Liver (tissue), 3 donors: ENCODE measurements around the gene MYO10.

Source experiments
- GABPA ChIP-seq, 2 donors: IDR thresholded peaks in 1 of 2; conservative IDR thresholded peaks in 1 of 2; 2 replicates each; pipeline ENCODE4 v1.6.1; 2016; ENCODE audit warnings: antibody characterized with exemption in 2 of 2, mild to moderate bottlenecking in 1 of 2, moderate library complexity in 1 of 2
- JUND ChIP-seq, 2 donors: IDR thresholded peaks; 2 replicates each; pipeline ENCODE4 v1.6.1; 2016; ENCODE audit warnings: antibody characterized with exemption in 2 of 2
- RAD21 ChIP-seq, 2 donors: IDR thresholded peaks; 2 replicates each; pipeline ENCODE4 v1.6.1; 2016; ENCODE audit warnings: antibody characterized with exemption in 2 of 2, mild to moderate bottlenecking in 2 of 2
- RXRA ChIP-seq, 2 donors: IDR thresholded peaks; 2 replicates each; pipeline ENCODE4 v1.6.1; 2017 to 2018; ENCODE audit warnings: antibody characterized with exemption in 2 of 2, mild to moderate bottlenecking in 1 of 2
- TAF1 ChIP-seq: conservative IDR thresholded peaks from 2 replicates; pipeline ENCODE4 v1.6.1; 2016; ENCODE audit warnings: antibody characterized with exemption, mild to moderate bottlenecking
- YY1 ChIP-seq: IDR thresholded peaks from 2 replicates; pipeline ENCODE4 v1.6.1; 2016; ENCODE audit warnings: antibody characterized with exemption, mild to moderate bottlenecking
- TF ChIP-seq, protein P1 (sequence below): IDR thresholded peaks from 2 replicates; pipeline ENCODE4 v1.6.1; 2016; ENCODE audit warnings: antibody characterized with exemption
- TF ChIP-seq, protein P2 (sequence below): fragments of 150-350 bp; IDR thresholded peaks from 2 replicates; pipeline ENCODE4 v1.5.1; 2017; ENCODE audit warnings: improper control_type of control experiment, low read depth, low read length; ENCODE audit not compliant: missing input control
- TF ChIP-seq, protein P3 (sequence below): IDR thresholded peaks from 2 replicates; pipeline ENCODE4 v1.6.1; 2016; ENCODE audit warnings: antibody characterized with exemption, mild to moderate bottlenecking
- TF ChIP-seq, protein P4 (sequence below): IDR thresholded peaks from 2 replicates; pipeline ENCODE4 v1.6.1; 2016; ENCODE audit warnings: antibody characterized with exemption
- TF ChIP-seq, protein P5 (sequence below): IDR thresholded peaks from 2 replicates; pipeline ENCODE4 v1.6.1; 2016; ENCODE audit warnings: antibody characterized with exemption
- donor health status: healthy.
- donor health status: healthy.

DNA sequence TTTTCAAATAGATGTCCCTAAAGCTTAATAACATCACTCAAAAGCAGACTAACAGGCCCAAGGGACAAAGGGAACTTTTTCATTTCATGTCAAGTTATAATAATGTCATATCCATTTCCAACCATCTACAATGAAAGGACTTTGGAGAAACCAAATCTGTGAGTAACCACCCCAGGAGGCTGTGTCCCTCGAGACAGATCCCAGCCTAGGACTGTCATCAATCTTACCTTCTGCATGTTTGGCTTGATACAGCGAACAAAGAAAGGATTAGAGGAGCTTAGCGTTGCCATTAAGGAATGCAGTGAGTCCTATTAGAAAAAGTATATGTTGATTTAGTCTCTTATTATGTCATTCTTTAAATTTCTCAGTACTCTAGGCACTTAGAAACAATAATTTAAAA is 181.5 kb downstream of the MYO10 start:
- TF ChIP-seq TAF1 (no peak), JUND (IDR thresholded peaks at IDR 0.05) (no peak), GABPA (IDR thresholded peaks at IDR 0.05 in 1 of 2, conservative IDR thresholded peaks at IDR 0.05 in 1 of 2) (no peak), RAD21 (IDR thresholded peaks at IDR 0.05) (no peak), YY1 (no peak), RXRA (IDR thresholded peaks at IDR 0.05) (no peak)
- TF ChIP-seq, protein P1, sequence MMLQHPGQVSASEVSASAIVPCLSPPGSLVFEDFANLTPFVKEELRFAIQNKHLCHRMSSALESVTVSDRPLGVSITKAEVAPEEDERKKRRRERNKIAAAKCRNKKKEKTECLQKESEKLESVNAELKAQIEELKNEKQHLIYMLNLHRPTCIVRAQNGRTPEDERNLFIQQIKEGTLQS, result no peak
- TF ChIP-seq, protein P2, sequence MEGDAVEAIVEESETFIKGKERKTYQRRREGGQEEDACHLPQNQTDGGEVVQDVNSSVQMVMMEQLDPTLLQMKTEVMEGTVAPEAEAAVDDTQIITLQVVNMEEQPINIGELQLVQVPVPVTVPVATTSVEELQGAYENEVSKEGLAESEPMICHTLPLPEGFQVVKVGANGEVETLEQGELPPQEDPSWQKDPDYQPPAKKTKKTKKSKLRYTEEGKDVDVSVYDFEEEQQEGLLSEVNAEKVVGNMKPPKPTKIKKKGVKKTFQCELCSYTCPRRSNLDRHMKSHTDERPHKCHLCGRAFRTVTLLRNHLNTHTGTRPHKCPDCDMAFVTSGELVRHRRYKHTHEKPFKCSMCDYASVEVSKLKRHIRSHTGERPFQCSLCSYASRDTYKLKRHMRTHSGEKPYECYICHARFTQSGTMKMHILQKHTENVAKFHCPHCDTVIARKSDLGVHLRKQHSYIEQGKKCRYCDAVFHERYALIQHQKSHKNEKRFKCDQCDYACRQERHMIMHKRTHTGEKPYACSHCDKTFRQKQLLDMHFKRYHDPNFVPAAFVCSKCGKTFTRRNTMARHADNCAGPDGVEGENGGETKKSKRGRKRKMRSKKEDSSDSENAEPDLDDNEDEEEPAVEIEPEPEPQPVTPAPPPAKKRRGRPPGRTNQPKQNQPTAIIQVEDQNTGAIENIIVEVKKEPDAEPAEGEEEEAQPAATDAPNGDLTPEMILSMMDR, result no peak
- TF ChIP-seq, protein P3, sequence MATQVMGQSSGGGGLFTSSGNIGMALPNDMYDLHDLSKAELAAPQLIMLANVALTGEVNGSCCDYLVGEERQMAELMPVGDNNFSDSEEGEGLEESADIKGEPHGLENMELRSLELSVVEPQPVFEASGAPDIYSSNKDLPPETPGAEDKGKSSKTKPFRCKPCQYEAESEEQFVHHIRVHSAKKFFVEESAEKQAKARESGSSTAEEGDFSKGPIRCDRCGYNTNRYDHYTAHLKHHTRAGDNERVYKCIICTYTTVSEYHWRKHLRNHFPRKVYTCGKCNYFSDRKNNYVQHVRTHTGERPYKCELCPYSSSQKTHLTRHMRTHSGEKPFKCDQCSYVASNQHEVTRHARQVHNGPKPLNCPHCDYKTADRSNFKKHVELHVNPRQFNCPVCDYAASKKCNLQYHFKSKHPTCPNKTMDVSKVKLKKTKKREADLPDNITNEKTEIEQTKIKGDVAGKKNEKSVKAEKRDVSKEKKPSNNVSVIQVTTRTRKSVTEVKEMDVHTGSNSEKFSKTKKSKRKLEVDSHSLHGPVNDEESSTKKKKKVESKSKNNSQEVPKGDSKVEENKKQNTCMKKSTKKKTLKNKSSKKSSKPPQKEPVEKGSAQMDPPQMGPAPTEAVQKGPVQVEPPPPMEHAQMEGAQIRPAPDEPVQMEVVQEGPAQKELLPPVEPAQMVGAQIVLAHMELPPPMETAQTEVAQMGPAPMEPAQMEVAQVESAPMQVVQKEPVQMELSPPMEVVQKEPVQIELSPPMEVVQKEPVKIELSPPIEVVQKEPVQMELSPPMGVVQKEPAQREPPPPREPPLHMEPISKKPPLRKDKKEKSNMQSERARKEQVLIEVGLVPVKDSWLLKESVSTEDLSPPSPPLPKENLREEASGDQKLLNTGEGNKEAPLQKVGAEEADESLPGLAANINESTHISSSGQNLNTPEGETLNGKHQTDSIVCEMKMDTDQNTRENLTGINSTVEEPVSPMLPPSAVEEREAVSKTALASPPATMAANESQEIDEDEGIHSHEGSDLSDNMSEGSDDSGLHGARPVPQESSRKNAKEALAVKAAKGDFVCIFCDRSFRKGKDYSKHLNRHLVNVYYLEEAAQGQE, result no peak
- TF ChIP-seq, protein P4, sequence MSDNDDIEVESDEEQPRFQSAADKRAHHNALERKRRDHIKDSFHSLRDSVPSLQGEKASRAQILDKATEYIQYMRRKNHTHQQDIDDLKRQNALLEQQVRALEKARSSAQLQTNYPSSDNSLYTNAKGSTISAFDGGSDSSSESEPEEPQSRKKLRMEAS, result no peak
- TF ChIP-seq, protein P5, sequence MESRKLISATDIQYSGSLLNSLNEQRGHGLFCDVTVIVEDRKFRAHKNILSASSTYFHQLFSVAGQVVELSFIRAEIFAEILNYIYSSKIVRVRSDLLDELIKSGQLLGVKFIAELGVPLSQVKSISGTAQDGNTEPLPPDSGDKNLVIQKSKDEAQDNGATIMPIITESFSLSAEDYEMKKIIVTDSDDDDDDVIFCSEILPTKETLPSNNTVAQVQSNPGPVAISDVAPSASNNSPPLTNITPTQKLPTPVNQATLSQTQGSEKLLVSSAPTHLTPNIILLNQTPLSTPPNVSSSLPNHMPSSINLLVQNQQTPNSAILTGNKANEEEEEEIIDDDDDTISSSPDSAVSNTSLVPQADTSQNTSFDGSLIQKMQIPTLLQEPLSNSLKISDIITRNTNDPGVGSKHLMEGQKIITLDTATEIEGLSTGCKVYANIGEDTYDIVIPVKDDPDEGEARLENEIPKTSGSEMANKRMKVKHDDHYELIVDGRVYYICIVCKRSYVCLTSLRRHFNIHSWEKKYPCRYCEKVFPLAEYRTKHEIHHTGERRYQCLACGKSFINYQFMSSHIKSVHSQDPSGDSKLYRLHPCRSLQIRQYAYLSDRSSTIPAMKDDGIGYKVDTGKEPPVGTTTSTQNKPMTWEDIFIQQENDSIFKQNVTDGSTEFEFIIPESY, result no peak
